GM19025 (cell line): Measurements from ENCODE around the gene ATOX1.
A peak's percentile ranks its signal among the peaks of the same experiment; 100 is the strongest.
"Not testable (repeated sequence)": the region's sequence is repeated elsewhere in the genome, so short reads cannot be mapped to it uniquely, and the experiment has no call there.

Source experiments
- ATAC-seq: cut with Tn5 transposase; IDR thresholded peaks from one replicate; pipeline ENCODE4 v1.9.1; 2021; ENCODE audit warnings: mild to moderate bottlenecking, low read depth, moderate library complexity; ENCODE audit not compliant: unreplicated experiment

Gene ATOX1

DNA sequence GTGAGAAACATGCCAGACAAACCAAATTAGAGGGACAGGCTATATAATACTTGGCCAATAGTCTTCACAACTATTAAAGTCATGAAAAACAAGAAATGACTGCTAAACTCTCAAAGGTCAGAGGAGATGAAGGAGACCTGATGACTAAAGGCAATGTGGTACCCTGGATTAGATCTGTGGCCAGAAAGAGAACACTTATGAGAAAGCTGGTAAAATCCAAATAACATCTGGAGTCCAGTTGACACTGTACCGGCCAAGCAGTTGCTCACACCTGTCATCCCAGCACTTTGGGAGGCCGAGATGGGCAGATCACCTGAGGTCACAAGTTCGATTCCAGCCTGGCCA lies 24.4 kb downstream of the ATOX1 start:
- no peak for ATAC-seq

DNA sequence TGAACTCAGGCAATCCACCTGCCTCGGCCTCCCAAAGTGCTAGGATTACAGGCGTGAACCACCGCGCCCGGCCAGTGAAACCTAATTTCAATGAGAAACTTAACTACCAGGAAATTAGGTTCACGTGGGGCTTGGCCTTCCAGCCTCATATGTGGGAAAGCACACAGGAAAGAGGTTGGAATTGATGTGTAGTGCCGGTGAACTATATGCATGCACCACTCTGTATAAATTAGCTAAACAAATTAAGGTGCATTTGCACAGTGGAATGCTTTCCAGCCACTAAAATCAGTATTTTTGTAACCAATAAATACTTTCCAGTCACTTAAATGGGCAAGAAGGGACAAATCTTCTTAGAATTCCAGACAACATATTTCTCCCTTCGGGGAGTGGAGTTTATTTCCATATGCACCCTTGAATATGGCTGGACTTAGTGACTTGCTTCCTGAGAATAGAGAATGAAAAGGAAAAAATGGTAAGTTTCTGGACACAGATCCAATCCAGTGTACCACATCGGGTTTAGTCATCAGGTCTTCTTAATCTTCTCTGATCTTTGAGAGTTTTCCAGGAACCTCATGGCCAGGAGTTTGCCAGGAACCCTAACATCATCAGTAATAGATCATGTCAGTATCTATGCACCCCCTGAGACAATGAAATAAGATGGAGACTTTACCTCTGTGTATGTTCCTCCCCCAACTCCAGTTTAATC lies 24.9 kb downstream of the ATOX1 start:
- no peak for ATAC-seq

DNA sequence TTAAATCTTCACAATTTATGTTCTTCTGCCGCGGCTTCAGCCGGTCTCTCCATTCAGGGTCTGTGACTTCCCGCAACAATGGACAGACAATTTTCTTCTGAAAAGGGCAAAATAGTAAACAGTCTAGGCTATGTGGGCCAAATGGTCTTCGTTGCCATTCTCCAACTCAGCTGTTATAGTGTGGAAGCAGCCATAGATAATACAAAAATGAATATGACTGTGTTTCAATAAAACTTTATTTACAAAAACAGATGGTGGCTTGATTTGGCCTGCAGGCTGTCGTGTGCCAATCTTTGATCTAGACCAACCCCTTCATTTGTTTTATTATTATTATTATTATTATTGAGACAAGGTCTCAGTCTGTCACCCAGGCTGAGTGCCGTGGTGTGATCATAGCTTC lies 28.1 kb downstream of the ATOX1 start:
- ATAC-seq: no peak

DNA sequence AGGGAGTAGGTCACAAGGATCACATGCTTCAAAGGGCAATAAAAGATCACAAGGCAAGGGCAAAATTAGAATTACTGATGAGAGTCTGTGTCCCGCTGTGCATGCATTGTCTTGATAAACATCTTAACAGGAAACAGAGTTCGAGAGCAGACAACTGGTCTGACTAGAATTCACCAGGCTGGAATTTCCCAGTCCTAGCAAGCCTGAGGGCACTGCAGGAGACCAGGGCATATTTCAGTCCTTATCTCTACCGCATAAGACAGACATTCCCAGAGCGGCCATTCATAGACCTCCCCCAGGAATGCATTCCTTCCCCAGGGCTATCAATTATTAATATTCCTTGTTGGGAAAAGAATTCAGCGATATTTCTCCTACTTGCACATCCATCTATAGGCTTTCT lies 28.8 kb downstream of the ATOX1 start:
- not testable (repeated sequence) for ATAC-seq

- no peak for ATAC-seq
These were observed 34.1 kb downstream of the ATOX1 start for GRCh38 chr5:151724360-151724759.

GRCh38 chr5:151722546-151722945 lies 35.9 kb downstream of the ATOX1 start:
- no peak for ATAC-seq

GRCh38 chr5:151721812-151722391 lies 36.5 kb downstream of the ATOX1 start:
- no peak for ATAC-seq

- peak; percentile 79 for ATAC-seq
These were observed 37.3 kb downstream of the ATOX1 start for GRCh38 chr5:151721087-151721646.

DNA sequence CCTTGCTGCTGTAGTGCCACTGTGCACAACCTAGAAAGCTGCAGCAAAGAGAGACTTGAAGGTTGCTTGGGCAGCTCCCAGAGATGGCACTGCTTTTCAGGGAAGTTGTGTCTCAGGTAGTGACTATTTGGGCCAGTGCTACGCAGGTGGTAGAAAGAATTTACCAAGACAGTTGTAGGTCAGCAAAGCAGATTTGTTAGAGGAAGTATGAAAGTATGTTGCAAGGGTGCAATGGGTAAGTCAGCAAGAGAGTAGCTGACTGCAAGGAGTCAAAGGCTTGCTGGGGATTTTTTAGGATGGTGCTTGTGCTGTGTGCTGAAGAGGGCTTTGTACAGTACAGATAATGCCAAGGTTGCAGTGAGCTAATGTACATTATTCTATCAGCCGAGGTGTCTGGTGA lies 38.2 kb downstream of the ATOX1 start:
- no peak for ATAC-seq

DNA sequence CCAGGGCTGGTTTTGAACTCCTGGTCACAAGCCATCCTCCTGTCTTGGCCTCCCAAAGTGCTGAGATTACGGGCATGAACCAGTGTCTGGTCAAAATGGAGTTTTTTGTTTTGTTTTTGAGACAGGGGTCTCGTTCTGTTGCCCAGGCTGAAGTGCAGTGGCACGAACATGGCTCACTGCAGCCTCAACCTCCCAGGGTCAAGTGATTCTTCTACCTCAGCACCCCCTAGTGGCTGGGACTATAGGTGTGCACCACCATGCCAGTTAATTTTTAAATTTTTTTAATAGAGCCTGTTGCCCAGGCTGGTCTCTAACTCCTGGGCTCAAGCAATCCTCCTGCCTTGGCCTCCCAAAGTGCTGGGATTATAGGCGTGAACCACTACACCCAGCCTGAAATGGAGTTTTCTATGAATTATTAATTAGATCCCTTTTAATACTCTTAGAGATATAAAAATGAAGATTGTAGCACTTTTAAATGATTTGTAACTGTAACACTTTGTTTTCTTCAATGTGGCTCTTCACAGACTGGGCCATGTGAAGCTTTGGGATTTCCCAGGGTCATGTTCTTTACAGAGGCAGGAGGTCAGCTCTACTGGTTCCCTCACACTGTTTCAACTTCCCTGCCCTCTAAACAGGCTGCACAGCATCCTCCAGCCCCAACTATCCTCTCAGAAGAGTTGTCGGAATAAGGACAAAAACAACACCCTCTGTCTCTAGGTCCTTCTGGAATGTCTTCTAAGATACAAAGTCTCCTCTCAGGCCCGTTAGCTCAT lies 39.0 kb downstream of the ATOX1 start:
- no peak for ATAC-seq

- ATAC-seq: no peak
These were observed 39.8 kb downstream of the ATOX1 start for GRCh38 chr5:151718646-151719045.

DNA sequence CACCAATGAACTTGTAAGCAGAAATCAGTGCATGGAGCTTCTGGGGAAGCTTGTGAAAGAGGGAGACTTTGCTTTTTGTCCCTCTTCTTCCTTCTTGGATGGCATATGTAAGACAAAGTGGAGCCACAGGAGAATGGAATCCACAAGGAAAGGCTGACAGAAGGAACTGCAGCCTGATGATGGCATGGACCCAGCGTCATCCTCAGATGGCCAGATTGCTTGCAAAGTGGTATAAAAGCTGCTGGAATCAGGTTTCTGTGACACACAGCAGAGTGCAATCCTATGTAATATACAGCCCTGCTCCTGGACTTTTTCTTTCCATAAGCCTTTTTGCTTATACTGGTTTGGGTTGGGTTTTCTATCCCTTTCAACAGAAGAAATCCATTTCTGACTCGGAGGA lies 40.3 kb downstream of the ATOX1 start:
- ATAC-seq: no peak

DNA sequence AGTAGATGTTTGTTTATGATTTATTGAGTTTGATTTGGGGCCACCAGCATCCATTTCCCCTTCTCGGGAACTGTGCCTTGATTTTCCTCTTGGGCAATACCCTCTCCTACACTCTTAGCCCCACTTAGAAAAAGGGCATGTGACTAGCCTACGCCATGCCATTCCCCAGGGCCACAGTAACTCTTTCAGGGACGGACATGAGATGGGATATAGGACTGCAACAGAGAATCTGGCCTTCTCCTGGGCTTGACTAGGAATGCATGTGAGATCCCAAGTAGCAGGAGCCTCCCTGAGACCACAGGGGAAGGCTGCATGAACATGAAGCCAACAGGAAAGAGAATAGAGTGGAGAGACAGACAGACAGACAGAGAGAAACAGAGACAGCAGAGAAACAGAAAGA lies 41.0 kb downstream of the ATOX1 start:
- ATAC-seq: no peak

GRCh38 chr5:151709109-151709735 lies 49.2 kb downstream of the ATOX1 start:
- ATAC-seq: no peak

DNA sequence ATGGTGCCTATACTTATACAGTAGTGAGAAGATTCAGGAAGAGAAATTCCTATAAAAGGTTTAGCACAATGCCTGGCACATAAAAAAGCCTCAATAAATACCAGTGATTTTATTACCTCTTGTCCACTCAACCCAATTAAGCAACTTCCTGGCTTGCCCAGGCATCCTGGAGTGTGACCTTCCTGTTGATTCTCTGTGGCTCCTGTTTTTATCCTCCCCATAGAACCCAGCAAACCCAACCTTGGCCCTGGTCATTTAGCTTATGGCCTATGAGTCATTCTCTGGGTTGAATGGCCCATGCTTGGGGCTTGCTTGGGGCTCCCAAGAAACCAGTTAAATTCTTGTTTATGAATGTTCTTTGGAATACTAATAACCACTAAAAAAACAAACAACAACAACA lies 50.3 kb downstream of the ATOX1 start:
- ATAC-seq: no peak

- ATAC-seq: no peak
These were observed 50.9 kb downstream of the ATOX1 start for GRCh38 chr5:151707567-151707966.

DNA sequence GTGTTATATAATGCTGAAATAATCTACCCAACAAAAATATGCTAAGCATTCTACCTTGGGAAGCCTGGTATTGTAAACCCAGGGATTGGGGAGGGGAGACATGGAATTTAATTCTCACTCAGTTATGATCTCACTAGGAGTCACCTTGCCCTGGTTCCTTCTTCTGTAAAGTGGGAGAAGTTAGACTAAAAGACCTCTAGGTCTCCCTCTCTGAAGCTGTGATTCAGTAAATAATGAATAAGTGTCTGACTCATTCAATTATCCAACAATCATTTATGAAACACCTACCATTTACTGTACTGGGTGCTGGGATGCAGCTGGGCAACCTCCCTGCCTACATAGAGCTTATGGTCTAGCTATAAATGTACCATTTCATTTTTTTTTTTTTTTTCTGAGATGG lies 51.5 kb downstream of the ATOX1 start:
- ATAC-seq: no peak

DNA sequence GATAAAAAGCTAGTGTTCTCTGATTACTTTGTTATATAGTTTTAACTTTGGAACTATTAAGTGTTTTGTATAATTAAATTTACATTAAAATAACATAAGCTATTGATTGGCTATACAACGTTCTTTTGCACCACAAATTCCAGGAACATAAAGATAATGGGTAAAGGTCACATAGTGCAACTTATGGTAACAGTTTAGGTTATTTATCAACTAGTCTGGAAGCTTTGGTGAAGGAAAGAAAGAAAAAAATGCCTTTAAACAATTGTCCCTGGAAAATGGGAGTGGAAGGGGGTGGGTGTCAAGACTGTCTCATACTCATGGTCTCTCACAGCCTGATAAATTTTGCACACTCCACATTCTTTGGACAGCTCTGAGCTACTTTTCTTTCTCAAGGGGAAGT lies 54.7 kb downstream of the ATOX1 start:
- no peak for ATAC-seq

- peak; percentile 90 for ATAC-seq
These were observed 55.2 kb downstream of the ATOX1 start for GRCh38 chr5:151703227-151703626.

GRCh38 chr5:151700820-151701219 lies 57.6 kb downstream of the ATOX1 start:
- no peak for ATAC-seq

DNA sequence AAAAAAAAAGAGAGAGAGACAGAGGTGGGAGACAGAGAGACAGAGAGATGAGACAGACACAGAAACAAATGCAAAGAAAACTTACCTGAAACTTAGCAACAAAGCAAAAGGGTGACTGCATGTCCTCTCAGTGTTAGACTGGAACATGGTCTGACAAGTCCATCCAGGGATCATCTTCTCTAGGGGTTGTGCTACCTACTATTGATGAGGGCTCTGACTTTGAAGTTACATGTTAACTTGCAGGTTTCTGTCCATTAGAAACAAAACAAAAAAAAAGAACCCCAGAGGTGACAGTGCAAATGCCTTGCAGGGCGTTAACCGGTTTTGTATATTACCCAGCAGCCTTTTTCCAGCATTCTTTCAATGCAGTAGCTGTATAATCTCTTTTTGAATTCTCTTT lies 58.1 kb downstream of the ATOX1 start:
- ATAC-seq: peak; percentile 43
